Dedifferentiated amniotic fluid mesenchymal stem cell (primary cell): ENCODE measurements around the gene CACNG1.

Experiments used
- DNase-seq: peaks from one replicate; pipeline ENCODE4 v3.0.0-alpha.2; 2016; ENCODE audit errors: extremely low spot score

Gene CACNG1

GRCh38 chr17:67044016-67044772 lies at the start of gene CACNG1:
TSS of gene CACNG1 (plus strand) at chr17:67044554. CDS start at chr17:67044661, 107 bp downstream.
- DNase-seq, result no peak

- DNase-seq, result no peak
Measured at GRCh38 chr17:66994930-66995535, 49.3 kb upstream of the CACNG1 start.

DNA sequence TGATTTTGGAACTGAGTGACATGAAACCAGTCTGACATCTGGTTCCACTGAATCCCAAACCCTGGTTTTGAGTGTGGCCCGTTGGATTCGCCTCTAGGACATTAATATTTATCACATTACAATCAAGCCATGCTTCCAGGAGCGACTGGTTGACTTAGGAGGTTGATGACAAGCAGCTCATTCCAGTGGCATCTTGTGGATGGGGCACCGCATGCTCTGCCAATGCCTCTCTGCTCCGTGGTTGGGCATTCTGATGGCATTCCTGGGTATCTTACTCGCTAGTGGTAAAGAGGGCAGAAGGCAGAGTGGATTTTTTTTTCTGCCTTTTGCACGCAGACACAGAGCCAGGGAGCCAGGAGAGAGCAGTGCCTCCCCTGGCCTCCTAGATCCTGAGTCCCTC lies 48.4 kb upstream of the CACNG1 start:
- DNase-seq, result no peak

DNA sequence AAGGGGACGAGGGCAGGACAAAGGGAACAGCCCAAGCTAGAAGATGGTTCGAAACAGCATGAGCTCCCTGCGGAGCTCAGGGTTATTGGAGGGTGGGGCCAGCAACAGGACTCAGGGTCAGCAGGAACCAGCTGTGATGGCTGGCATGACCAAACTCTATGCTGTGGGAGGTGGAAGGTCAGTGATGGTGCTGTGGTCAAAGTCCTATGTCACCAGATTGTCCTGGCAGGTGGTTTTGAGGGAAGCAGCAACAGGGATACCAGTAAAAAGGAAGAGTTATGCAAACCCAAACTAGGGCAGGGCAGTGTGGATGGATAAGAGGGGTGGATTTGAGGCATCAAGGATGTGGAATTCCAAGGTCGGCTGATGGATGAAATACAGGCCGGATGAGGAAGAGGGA lies 47.4 kb upstream of the CACNG1 start:
- DNase-seq, result no peak

- no peak for DNase-seq
Measured at GRCh38 chr17:67003231-67003630, 41.1 kb upstream of the CACNG1 start.

GRCh38 chr17:67004181-67004580 lies 40.2 kb upstream of the CACNG1 start:
- no peak for DNase-seq

GRCh38 chr17:67007266-67007665 lies 37.1 kb upstream of the CACNG1 start:
- no peak for DNase-seq

GRCh38 chr17:67008101-67008500 lies 36.3 kb upstream of the CACNG1 start:
- no peak for DNase-seq

DNA sequence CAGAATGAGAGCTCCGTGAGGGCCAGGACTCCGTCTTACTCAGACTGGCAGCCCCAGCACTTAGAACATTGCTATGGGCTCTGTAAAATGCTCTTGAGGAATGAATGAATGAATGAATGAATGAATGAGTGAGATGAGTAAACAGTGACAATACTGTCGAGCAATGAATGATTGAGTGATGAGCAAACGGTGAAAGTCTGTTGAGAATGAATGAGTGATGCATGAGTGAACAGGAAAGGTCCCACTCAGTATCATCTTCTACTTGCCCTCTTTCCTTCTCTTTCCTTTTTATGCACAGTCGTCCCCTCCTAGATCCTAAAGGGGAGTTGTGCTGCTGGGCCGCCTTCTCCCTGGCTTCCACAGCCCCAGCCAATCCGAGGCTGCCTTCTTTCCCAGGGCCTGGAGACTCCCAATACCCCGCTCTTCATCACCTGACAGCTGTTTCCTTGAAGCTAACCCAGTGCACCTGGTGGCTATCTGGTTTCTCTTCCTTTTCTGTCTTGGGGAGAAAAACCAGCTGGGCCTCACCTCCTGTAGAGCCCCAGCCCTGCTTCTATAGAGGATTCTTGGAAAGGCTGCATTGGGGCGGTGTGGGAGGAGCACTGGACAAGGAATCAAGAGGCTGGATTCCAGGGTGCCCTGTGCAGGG lies 32.7 kb upstream of the CACNG1 start:
- DNase-seq, result no peak

GRCh38 chr17:67013891-67014290 lies 30.5 kb upstream of the CACNG1 start:
- no peak for DNase-seq

GRCh38 chr17:67015001-67015400 lies 29.4 kb upstream of the CACNG1 start:
- no peak for DNase-seq

- no peak for DNase-seq
Measured at GRCh38 chr17:67016039-67016762, 28.2 kb upstream of the CACNG1 start.

GRCh38 chr17:67017910-67018309 lies 26.4 kb upstream of the CACNG1 start:
- no peak for DNase-seq

DNA sequence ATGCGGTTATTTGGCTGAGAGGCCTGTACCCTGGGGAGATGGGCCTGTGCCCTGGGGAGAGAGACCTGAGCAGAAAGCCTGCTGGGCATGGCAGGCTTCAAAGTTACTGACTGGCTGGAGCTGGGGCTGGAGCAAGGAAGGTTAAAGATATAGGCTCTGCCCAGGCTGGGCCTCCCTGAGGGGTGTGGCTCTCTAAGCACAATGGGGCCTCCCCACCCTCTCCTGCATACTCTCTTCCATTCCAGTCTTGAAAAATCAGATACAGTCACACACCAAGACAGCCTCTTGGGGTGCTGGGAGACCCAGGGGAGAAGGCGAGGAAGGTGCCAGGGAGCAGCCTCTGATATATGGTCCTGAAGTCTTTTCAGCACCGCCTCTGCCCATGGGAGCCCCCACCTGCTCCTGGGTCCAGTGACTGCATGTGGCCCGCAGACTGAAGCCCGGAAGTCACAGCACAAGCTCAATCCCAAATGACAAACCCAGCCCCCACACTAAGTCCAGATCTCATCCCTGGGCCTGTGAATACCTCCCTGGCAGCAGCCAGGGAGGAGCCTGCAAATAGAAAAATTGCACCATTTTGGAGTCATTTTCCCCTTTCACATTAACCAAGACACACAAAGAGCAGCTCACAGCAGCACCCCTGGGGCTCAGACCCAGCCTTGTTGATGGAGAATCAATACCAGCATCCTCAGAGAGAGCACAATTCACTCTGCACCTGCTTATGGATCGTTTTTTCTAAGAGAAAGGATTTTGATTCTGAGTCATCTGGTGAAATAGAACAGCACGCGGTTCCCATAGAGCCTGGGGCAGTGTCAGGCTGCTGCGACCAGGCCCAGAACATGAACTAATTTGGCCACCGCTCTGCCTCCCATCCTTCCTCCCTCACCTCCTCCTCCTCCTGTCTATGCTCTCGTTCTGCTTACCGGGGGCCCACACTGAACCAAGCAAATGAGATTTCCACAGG lies 25.6 kb upstream of the CACNG1 start:
- no peak for DNase-seq

DNA sequence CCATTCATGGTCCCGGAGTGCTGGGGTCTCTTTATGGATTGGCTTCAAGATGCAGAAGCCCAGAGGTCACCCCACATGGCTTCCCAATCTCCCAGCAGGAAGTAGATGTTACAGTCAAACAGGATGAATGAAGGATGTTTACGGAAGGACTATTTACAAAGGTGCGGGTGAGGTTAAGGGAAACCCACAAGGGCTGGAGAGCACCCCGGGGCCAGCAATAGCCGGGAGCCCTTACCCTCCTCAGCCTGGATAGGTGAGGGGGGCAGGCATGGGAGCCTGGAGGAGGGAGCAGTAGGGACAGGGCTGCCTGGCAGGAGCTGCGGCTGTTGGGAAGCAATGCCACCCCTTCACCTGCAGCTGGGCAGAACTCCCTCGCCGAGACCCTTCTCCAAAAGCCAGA lies 24.5 kb upstream of the CACNG1 start:
- no peak for DNase-seq

DNA sequence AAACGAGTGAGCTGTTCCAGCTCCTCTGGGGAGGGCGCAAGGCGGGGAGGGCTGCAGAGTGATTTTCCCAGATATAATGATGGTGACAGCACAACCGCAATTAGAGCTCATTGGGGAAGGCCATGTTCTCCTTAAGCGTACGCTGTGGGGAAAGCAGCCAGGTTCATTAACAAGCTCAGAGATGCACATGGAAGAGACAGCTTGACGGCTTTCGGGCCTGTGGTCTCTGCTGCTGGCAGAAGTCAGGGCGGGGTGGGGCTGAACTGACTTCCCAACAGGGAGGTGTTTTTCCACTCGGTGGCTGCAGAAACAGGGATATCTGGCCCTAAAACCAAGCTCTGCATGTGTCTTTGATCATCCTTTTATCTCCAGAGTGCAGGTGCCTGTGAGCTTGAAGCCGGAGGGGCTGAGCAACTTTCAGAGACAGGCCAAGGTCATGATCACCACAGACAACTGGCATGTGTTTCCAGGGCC lies 24.0 kb upstream of the CACNG1 start:
- no peak for DNase-seq

DNA sequence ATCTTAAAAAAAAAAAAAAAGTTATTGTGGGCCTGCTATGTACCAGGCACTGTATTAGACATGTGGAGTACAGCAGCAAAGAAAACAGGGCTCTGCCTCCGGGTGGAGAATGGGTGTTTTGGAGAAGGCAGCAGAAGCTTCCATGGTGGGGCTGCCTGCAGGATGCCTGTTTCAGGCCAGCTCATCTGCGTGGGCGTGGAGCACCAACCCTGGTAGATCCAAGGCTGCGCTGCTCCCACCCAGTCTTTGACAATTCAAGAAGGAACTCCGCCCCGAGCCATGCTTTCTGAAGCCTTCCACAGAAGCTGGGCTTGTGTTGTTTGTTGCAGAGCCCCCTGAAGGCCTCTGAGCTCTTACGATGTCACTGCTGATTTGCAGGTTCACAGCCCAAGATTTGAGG lies 23.2 kb upstream of the CACNG1 start:
- no peak for DNase-seq

DNA sequence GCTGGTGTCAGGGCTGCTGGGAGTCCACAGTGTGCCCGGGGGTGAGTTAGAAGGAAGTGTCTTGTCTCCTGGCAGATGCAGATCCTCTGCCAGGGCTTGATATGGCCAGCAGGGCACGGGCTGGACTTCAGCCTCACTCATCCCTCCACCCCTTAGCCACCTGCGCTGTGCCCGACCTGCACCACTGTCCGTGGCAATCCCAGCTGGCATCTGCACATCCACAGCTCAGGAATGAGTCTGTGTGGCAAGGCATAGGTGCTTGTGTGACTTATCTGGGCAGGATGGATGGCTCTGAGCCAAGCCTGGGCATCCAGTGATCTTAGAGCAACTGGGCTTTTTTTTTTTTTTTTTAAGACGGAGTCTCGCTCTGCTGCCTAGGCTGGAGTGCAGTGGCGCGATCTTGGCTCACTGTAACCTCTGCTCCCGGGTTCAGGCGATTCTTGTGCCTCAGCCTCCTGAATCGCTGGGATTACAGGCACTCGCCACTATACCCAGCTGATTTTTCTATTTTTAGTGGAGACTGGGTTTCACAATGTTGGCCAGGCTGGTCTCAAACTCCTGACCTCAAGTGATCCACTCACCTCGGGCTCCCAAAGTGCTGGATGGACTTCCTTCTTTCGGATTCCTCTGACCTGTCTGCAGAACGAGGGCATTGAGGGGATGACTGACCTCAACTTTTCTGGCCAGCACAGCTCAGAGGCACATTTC lies 22.5 kb upstream of the CACNG1 start:
- no peak for DNase-seq

DNA sequence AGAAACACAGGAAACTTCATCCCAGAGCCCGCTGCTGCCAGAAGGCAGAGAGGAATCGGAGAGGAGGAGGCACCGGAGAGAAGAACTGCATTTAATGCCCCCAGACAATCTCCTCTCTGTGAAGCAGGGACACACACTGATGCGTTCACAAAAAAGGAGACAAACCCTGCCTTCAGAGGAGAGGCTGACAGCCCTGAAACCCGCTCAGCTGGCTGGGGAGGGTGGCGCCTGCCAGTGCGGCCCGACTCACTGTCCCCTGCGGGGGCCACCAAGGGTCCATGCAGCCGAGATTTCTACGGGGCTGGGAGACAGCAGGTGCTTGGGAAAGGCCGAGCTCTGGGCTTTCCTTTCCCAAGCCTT lies 21.9 kb upstream of the CACNG1 start:
- no peak for DNase-seq

DNA sequence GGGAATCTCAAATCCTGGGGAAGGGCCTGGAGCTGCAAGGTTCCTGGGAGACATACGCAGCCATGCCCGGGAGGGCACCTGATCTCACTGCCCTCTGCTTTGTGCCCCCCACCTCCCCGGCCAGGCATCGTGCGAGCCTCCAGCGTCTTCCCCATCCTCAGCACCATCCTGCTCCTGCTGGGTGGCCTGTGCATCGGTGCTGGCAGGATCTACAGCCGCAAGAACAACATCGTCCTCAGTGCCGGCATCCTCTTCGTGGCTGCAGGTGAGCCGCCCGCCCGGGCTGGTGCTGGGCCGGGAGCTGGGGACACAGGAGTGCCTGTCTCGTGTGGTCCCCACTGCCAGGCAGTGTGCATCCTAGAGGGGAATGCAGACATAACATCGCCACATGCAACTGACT lies 19.6 kb upstream of the CACNG1 start:
- DNase-seq, result no peak
